Measurements from ENCODE around the gene ZSWIM8. TPM values are rescaled to one million over a fixed set of nuclear protein-coding genes. Genes with fewer than 3 reads are reported as not detected.

The ZSWIM8 gene
- total and polyA plus RNA-seq, 2 donors (not counting 3 experiments of a cell fraction or from before 2014, with no cell fraction given), result 111 to 230 TPM

DNA sequence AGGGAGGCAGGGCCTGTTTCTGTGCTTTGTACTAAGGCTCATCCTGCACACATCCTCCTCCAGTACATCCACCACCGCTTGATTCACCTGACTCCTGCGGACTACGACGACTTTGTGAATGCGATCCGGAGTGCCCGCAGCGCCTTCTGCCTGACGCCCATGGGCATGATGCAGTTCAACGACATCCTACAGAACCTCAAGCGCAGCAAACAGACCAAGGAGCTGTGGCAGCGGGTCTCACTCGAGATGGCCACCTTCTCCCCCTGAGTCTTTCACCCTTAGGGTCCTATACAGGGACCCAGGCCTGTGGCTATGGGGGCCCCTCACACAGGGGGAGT lies 15.8 kb downstream of the ZSWIM8 start:
- Histone ChIP-seq H3K79me2 (ENCODE audit: control insufficient read depth, insufficient read depth, low read length) (no peaks in the 10 kb centered on the region), H4K20me1 (replicated peaks; ENCODE audit: control insufficient read depth, extremely low read depth, insufficient read depth, low read length) (no peaks in the 10 kb centered on the region), H3K9me3 (replicated peaks; ENCODE audit: control insufficient read depth, insufficient read depth, low read length) (no peaks in the 10 kb centered on the region), H3K4me1 (ENCODE audit: control insufficient read depth, extremely low read depth, insufficient read depth, low read length) (no peaks in the 10 kb centered on the region), H3K9me1 (replicated peaks; ENCODE audit: control insufficient read depth, extremely low read depth, insufficient read depth, low read length) (no peaks in the 10 kb centered on the region), H3K36me3 (ENCODE audit: control insufficient read depth in 2 of 2, extremely low read depth in 1 of 2, insufficient read depth in 2 of 2, low read length in 2 of 2) (peaks cover 25 to 57% of the 10 kb centered on the region in 2 experiments), H3K9ac (replicated peaks; ENCODE audit: extremely low read depth, insufficient read depth, low read length) (no peak overlapping the region), H3K27me3 (ENCODE audit: control insufficient read depth in 2 of 2, insufficient read depth in 2 of 2, low read length in 2 of 2) (no peaks in the 10 kb centered on the region), H3K4me2 (ENCODE audit: insufficient read depth, low read length) (no peak overlapping the region), H3K4me3 (replicated peaks in 1 of 3; ENCODE audit: insufficient read depth in 1 of 3, low read depth in 1 of 3, low read length in 3 of 3) (no peak overlapping the region), H3K27ac (ENCODE audit: insufficient read depth, low read depth, low read length) (no peak overlapping the region), H2AFZ (ENCODE audit: low read depth, low read length) (no peak overlapping the region)
- ChIA-PET POLR2A (no interaction called here), CTCF (interaction anchor here (1.0 kb wide), 1 partner anchor 9 kb away, joined by 5 read pairs; no protein-coding TSS in a partner anchor)
- DNase-seq (ENCODE audit: low read depth, low spot score), result no peak
- intact Hi-C loops (cut with micrococcal nuclease) (no loop called here), dilution Hi-C loops (cut with MboI; ENCODE audit: extremely low pct_ligation_motif_present, low sequenced_read_pairs) (no loop called here)
- BruUV-seq (replicated peaks), result TSS peak; percentile 61
- TF ChIP-seq FOS (IDR thresholded peaks at IDR 0.05; ENCODE audit: borderline replicate concordance, insufficient read depth, low read length), result no peak
- TF ChIP-seq MYC (IDR thresholded peaks at IDR 0.05; ENCODE audit: low read depth, low read length), result no peak
- TF ChIP-seq POLR2A (IDR thresholded peaks at IDR 0.05; ENCODE audit: low read depth, low read length), result no peak
- no peak for TF ChIP-seq GATA2 (IDR thresholded peaks at IDR 0.05; ENCODE audit: insufficient read depth, insufficient read length, low read depth, low read length)
- no peak for TF ChIP-seq EZH2 (IDR thresholded peaks at IDR 0.05; ENCODE audit: borderline replicate concordance, low read depth, low read length, severe bottlenecking)
- TF ChIP-seq JUN (IDR thresholded peaks at IDR 0.05; ENCODE audit: borderline replicate concordance, insufficient read depth, insufficient read length, low read depth), result no peak
- TF ChIP-seq POLR2AphosphoS5 (IDR thresholded peaks at IDR 0.05; ENCODE audit: insufficient read depth, low read depth, low read length), result no peak
- TF ChIP-seq, protein P1, sequence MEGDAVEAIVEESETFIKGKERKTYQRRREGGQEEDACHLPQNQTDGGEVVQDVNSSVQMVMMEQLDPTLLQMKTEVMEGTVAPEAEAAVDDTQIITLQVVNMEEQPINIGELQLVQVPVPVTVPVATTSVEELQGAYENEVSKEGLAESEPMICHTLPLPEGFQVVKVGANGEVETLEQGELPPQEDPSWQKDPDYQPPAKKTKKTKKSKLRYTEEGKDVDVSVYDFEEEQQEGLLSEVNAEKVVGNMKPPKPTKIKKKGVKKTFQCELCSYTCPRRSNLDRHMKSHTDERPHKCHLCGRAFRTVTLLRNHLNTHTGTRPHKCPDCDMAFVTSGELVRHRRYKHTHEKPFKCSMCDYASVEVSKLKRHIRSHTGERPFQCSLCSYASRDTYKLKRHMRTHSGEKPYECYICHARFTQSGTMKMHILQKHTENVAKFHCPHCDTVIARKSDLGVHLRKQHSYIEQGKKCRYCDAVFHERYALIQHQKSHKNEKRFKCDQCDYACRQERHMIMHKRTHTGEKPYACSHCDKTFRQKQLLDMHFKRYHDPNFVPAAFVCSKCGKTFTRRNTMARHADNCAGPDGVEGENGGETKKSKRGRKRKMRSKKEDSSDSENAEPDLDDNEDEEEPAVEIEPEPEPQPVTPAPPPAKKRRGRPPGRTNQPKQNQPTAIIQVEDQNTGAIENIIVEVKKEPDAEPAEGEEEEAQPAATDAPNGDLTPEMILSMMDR (IDR thresholded peaks at IDR 0.05; ENCODE audit: extremely low read depth in 1 of 2, insufficient read depth in 1 of 2, low read depth in 1 of 2, low read length in 2 of 2), result no peak
- TF ChIP-seq, protein P2, sequence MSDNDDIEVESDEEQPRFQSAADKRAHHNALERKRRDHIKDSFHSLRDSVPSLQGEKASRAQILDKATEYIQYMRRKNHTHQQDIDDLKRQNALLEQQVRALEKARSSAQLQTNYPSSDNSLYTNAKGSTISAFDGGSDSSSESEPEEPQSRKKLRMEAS (IDR thresholded peaks at IDR 0.05; ENCODE audit: insufficient read depth, insufficient read length), result no peak
- no peak for FAIRE-seq
